Gastroesophageal sphincter (tissue), 4 donors: Measurements from ENCODE around the gene OTUD3. TPM values are rescaled to one million over a fixed set of nuclear protein-coding genes. Genes with fewer than 3 reads are reported as not detected.

Experiments
- ATAC-seq: fragments of 150-250 bp; one replicate; pipeline ENCODE4 v1.9.1; 2016; ENCODE audit warnings: mild to moderate bottlenecking, moderate library complexity
- H3K27ac ChIP-seq, 4 donors: fragments of 200-600 bp; sonication (generic) in 3 of 4; 1 replicate in 3 of 4; 2 replicates in 1 of 4; pipeline ENCODE4 v1.5.1; 2016 to 2019
- H3K27me3 ChIP-seq: fragments of 200-600 bp; sonication (generic); one replicate; pipeline ENCODE4 v1.5.1; 2019
- H3K36me3 ChIP-seq, 2 donors: fragments of 200-600 bp; sonication (generic); one replicate each; pipeline ENCODE4 v1.5.1; 2019; ENCODE audit warnings: control low read depth in 1 of 2
- H3K4me1 ChIP-seq, 3 donors: fragments of 200-600 bp; sonication (generic); 1 replicate in 2 of 3; 2 replicates in 1 of 3; pipeline ENCODE4 v1.5.1; 2016 to 2019; ENCODE audit warnings: control low read depth in 2 of 3
- H3K4me3 ChIP-seq, 2 donors: fragments of 200-600 bp; sonication (generic); one replicate each; pipeline ENCODE4 v1.5.1; 2019; ENCODE audit warnings: mild to moderate bottlenecking in 1 of 2, moderate library complexity in 1 of 2
- H3K9me3 ChIP-seq, 3 donors: fragments of 200-600 bp; sonication (generic); one replicate each; pipeline ENCODE4 v1.5.1; 2017 to 2019; ENCODE audit warnings: control low read depth in 2 of 3
- CTCF ChIP-seq, 4 experiments: fragments of 200-600 bp in 2 of 4; fragments of 450-650 bp in 2 of 4; sonication (generic) in 1 of 4; IDR thresholded peaks; one replicate each; pipeline ENCODE4 v1.5.1; 2017 to 2019; ENCODE audit warnings: antibody characterized with exemption in 4 of 4, mild to moderate bottlenecking in 2 of 4, moderate library complexity in 2 of 4
- EP300 ChIP-seq: sonication (generic); formaldehyde crosslinking; IDR thresholded peaks from one replicate; pipeline ENCODE4 v1.6.1; 2017; ENCODE audit warnings: antibody characterized with exemption, mild to moderate bottlenecking
- POLR2A ChIP-seq, 2 donors: fragments of 450-650 bp; IDR thresholded peaks; one replicate each; pipeline ENCODE4 v1.6.1; 2017; ENCODE audit warnings: antibody characterized with exemption in 2 of 2, mild to moderate bottlenecking in 2 of 2, moderate library complexity in 1 of 2
- POLR2AphosphoS5 ChIP-seq: sonication (generic); formaldehyde crosslinking; IDR thresholded peaks from one replicate; pipeline ENCODE4 v1.6.1; 2017; ENCODE audit warnings: antibody characterized with exemption
- WGBS, 2 donors: methylation state at CpG; one replicate each; pipeline ENCODE4 v1.1.5; 2018; ENCODE audit warnings: low coverage in 1 of 2; 5-methylcytosine and 5-hydroxymethylcytosine counted together
- total RNA-seq, 4 donors: library from RNA; depleted of rRNA; stranded (reverse); fragments of >200 nt; gene quantifications; one replicate each; pipeline ENCODE4 v1.1.0, GENCODE V29; 2016

The OTUD3 gene
- total RNA-seq, 4 donors from 2014 or later: 6.2 to 9.0 (median 7.9) TPM

- H3K27me3 ChIP-seq: peaks cover 13% of the 10 kb centered on the region
- H3K4me1 ChIP-seq: no peaks in the 10 kb centered on the region
- ATAC-seq: no peak
- H3K4me3 ChIP-seq: no peak overlapping the region
- WGBS, 2 donors: 36 to 40% methylated on average over 1 to 2 of the region's 2 CpGs
- H3K36me3 ChIP-seq: no peaks in the 10 kb centered on the region
- TF ChIP-seq POLR2AphosphoS5: no peak
- TF ChIP-seq POLR2A (IDR thresholded peaks at IDR 0.05): no peak
- TF ChIP-seq CTCF (IDR thresholded peaks at IDR 0.05): no peak
- no peak for TF ChIP-seq EP300
- no peak overlapping the region for H3K27ac ChIP-seq
- no peaks in the 10 kb centered on the region for H3K9me3 ChIP-seq
These were observed 63.7 kb downstream of the OTUD3 start for GRCh38 chr1:19945914-19946313.

GRCh38 chr1:19946331-19946751 is 64.1 kb downstream of the OTUD3 start:
- Histone ChIP-seq H3K4me3 (no peak overlapping the region), H3K4me1 (no peaks in the 10 kb centered on the region), H3K27me3 (peaks cover 17% of the 10 kb centered on the region), H3K27ac (no peak overlapping the region), H3K36me3 (no peaks in the 10 kb centered on the region), H3K9me3 (no peaks in the 10 kb centered on the region)
- no peak for TF ChIP-seq POLR2A (IDR thresholded peaks at IDR 0.05)
- TF ChIP-seq POLR2AphosphoS5: no peak
- no peak for TF ChIP-seq EP300
- TF ChIP-seq CTCF (IDR thresholded peaks at IDR 0.05): no peak
- WGBS, 2 donors: 33 to 82% methylated on average over 6 of the region's 6 CpGs
- no peak for ATAC-seq

- WGBS, 2 donors: 44 to 62% methylated on average over 3 of the region's 3 CpGs
- no peak for ATAC-seq
- no peak for TF ChIP-seq POLR2AphosphoS5
- no peak for TF ChIP-seq EP300
- TF ChIP-seq CTCF (IDR thresholded peaks at IDR 0.05): no peak
- no peak for TF ChIP-seq POLR2A (IDR thresholded peaks at IDR 0.05)
These were observed 64.8 kb downstream of the OTUD3 start for GRCh38 chr1:19946971-19947370.

GRCh38 chr1:19949016-19949415 is 66.8 kb downstream of the OTUD3 start:
- Histone ChIP-seq H3K27ac (no peak overlapping the region), H3K4me3 (no peak overlapping the region), H3K36me3 (no peaks in the 10 kb centered on the region), H3K9me3 (no peaks in the 10 kb centered on the region), H3K4me1 (no peaks in the 10 kb centered on the region), H3K27me3 (peaks cover 17% of the 10 kb centered on the region)
- TF ChIP-seq CTCF (IDR thresholded peaks at IDR 0.05) (no peak), POLR2AphosphoS5 (no peak), EP300 (no peak), POLR2A (IDR thresholded peaks at IDR 0.05) (no peak)
- WGBS, 2 donors: 50% methylated on average over 1 of the region's 2 CpGs; no CpG with 5 or more reads in 1 of the 2 donors
- no peak for ATAC-seq

More at GRCh38 chr1:19946971-19947370, 64.8 kb downstream of the OTUD3 start:
- Histone ChIP-seq H3K9me3 (no peaks in the 10 kb centered on the region), H3K4me3 (no peak overlapping the region), H3K4me1 (no peaks in the 10 kb centered on the region), H3K36me3 (no peaks in the 10 kb centered on the region), H3K27ac (no peak overlapping the region), H3K27me3 (peaks cover 17% of the 10 kb centered on the region)

- no peak for ATAC-seq
- H3K27me3 ChIP-seq: peaks cover 18% of the 10 kb centered on the region
- H3K36me3 ChIP-seq: no peaks in the 10 kb centered on the region
- H3K27ac ChIP-seq: no peak overlapping the region
- H3K4me3 ChIP-seq: no peak overlapping the region
- 70% methylated on average over 1 of the region's 2 CpGs; no CpG with 5 or more reads in 1 of the 2 donors for WGBS, 2 donors
- no peak for TF ChIP-seq EP300
- no peak for TF ChIP-seq POLR2A (IDR thresholded peaks at IDR 0.05)
- TF ChIP-seq POLR2AphosphoS5: no peak
- no peak for TF ChIP-seq CTCF (IDR thresholded peaks at IDR 0.05)
- no peaks in the 10 kb centered on the region for H3K9me3 ChIP-seq
- no peaks in the 10 kb centered on the region for H3K4me1 ChIP-seq
These were observed 71.9 kb downstream of the OTUD3 start for GRCh38 chr1:19954059-19954458.
